Testis (tissue), 3 donors: Measurements from ENCODE around the gene MN1. TPM values are rescaled to one million over a fixed set of nuclear protein-coding genes. Genes with fewer than 3 reads are reported as not detected.

ENCODE experiments used
- DNase-seq: peaks from one replicate; pipeline ENCODE4 v3.0.0-alpha.2; 2019
- H3K27ac ChIP-seq, 2 donors: fragments of 200-600 bp; sonication (generic); one replicate each; pipeline ENCODE4 v1.5.1; 2019
- H3K27me3 ChIP-seq: fragments of 200-600 bp; sonication (generic); one replicate; pipeline ENCODE4 v1.5.1; 2019
- H3K36me3 ChIP-seq: fragments of 200-600 bp; sonication (generic); one replicate; pipeline ENCODE4 v1.5.1; 2017; ENCODE audit warnings: low read depth; ENCODE audit errors: missing control alignments
- H3K4me1 ChIP-seq: fragments of 200-600 bp; sonication (generic); one replicate; pipeline ENCODE4 v1.5.1; 2019
- H3K4me3 ChIP-seq, 2 donors: fragments of 200-600 bp; sonication (generic); one replicate each; pipeline ENCODE4 v1.5.1; 2017 to 2019
- H3K9me3 ChIP-seq: fragments of 200-600 bp; sonication (generic); one replicate; pipeline ENCODE4 v1.5.1; 2017
- POLR2A ChIP-seq: fragments of 450-650 bp; IDR thresholded peaks from one replicate; pipeline ENCODE4 v1.6.1; 2017; ENCODE audit warnings: antibody characterized with exemption, mild to moderate bottlenecking, moderate library complexity
- WGBS, 2 donors: methylation state at CpG; one replicate each; pipeline ENCODE4 v1.1.5; 2018; 5-methylcytosine and 5-hydroxymethylcytosine counted together
- intact Hi-C: fragments of 100-400 bp; cut with DNase I; formaldehyde crosslinking; loops from one replicate; pipeline ENCODE4 v1.15.1; 2023; ENCODE audit warnings: low total_unique reads
- polyA plus RNA-seq: library from polyadenylated mRNA; stranded (reverse); fragments of 350-450 nt; fragmentation: Illumina TruSeq; extraction: RNeasy Lipid Tissue Mini Kit (QIAGEN cat#74804); gene quantifications from one replicate; pipeline ENCODE4 v1.2.3, GENCODE V29; 2014; ENCODE audit warnings: low read depth, low replicate concordance; ENCODE audit not compliant: insufficient read depth
- total RNA-seq, 2 donors: library from RNA; depleted of rRNA; stranded (reverse); fragments of >200 nt; gene quantifications; one replicate each; pipeline ENCODE4 v1.2.3, GENCODE V29; 2016
- TF ChIP-seq, protein P1 (sequence below), 3 experiments: fragments of 450-650 bp in 2 of 3; fragments of 200-600 bp in 1 of 3; sonication (generic) in 1 of 3; IDR thresholded peaks; one replicate each; pipeline ENCODE4 v1.5.1; 2016 to 2019; ENCODE audit warnings: antibody characterized with exemption in 3 of 3, mild to moderate bottlenecking in 2 of 3, moderate library complexity in 1 of 3

MN1 gene
- total and polyA plus RNA-seq, 3 donors from 2014 or later = 3.2 to 5.6 (median 4.3) TPM

DNA sequence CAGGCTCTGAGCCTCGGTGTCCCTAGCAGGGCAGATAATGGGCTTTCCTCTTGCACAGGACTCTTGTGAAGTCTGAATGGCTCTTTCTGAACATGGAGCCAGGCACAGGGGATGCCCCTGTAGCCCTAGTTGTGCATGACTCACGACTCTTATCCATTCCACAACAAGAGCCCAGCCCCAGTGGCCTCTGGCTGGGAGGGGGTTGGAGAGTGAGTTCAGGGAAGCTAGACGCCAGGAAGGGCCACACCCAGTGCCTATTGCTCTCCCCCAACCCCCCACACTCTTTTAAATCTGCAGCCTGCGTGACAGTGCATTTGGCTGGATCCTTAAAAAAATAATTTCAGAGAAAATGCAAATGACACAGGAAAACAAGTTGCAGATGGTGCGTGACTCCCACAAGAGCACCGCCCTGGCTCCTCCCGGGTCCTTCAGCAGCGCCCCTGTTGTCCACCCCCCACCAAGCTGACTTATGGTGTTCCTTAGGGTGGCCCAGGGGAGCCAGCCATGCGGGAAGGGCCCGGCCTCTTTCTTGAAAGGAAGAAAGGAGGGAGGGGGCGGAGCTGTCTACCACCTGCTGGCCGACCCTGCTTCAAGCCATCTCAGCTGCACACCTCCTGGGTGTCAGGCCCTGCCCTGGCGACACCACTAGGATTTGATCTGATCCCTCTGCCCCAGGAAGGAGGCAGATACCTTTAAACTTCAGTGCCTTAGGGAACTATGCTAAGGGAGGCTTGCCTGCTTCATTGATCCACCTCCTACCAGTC lies 74.7 kb downstream of the MN1 start:
- Histone ChIP-seq H3K27ac (peak overlapping the region in 1 of 2 donors; percentile 30), H3K4me1 (peaks cover 12% of the 10 kb centered on the region), H3K9me3 (no peaks in the 10 kb centered on the region), H3K27me3 (no peaks in the 10 kb centered on the region), H3K36me3 (no peaks in the 10 kb centered on the region), H3K4me3 (no peak overlapping the region)
- 52 to 55% methylated on average over 12 to 13 of the region's 13 CpGs for WGBS, 2 donors
- TF ChIP-seq, protein P1, sequence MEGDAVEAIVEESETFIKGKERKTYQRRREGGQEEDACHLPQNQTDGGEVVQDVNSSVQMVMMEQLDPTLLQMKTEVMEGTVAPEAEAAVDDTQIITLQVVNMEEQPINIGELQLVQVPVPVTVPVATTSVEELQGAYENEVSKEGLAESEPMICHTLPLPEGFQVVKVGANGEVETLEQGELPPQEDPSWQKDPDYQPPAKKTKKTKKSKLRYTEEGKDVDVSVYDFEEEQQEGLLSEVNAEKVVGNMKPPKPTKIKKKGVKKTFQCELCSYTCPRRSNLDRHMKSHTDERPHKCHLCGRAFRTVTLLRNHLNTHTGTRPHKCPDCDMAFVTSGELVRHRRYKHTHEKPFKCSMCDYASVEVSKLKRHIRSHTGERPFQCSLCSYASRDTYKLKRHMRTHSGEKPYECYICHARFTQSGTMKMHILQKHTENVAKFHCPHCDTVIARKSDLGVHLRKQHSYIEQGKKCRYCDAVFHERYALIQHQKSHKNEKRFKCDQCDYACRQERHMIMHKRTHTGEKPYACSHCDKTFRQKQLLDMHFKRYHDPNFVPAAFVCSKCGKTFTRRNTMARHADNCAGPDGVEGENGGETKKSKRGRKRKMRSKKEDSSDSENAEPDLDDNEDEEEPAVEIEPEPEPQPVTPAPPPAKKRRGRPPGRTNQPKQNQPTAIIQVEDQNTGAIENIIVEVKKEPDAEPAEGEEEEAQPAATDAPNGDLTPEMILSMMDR (IDR thresholded peaks at IDR 0.05) = no peak
- no peak for TF ChIP-seq POLR2A
- intact Hi-C loops = no loop called here
- DNase-seq = peak; percentile 60

DNA sequence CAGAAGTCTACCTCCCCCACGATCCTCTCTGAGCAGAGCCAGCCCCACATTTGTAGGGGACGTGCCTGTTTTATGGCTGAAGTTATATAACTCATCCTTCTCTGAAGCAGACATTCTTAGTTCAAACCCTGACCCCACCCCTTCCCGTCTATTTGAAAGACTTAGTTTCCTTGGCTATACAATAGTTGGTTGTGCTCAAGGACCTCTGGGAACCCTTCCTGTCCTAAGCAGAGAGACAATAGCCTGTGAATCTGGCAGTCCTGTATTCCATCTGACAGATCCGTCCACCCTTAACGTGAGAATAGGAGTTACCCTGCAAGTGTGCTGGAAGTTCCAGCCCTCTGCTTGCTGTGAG lies 75.2 kb downstream of the MN1 start:
- Histone ChIP-seq H3K27me3 (no peaks in the 10 kb centered on the region), H3K36me3 (no peaks in the 10 kb centered on the region), H3K4me1 (peaks cover 12% of the 10 kb centered on the region), H3K9me3 (no peaks in the 10 kb centered on the region), H3K4me3 (no peak overlapping the region), H3K27ac (peak overlapping the region in 1 of 2 donors; percentile 30)
- 41 to 66% methylated on average over 5 of the region's 5 CpGs for WGBS, 2 donors
- no peak for DNase-seq
- intact Hi-C loops = no loop called here
- TF ChIP-seq, protein P1 (IDR thresholded peaks at IDR 0.05) = no peak
- no peak for TF ChIP-seq POLR2A

DNA sequence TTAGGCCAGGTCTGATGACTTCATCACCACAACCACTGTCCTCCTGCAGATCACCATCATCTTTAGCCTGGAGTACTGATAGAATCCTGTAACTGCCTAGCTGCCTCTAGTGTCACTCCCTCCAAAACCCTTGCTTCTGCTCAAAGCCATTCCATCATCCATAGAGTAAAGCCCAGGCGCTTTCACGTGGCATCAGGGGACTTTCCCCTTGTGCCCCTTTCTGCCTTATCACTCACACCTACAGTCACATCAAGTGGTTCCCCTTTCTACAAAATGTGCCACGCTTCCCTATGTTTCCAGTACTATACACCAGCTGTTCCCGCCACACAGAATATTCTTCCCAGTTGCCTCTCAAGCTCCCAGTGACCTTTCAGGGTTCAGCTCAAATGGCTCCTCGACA lies 75.9 kb downstream of the MN1 start:
- Histone ChIP-seq H3K4me3 (no peak overlapping the region), H3K27ac (peak overlapping the region in 1 of 2 donors; percentile 30), H3K27me3 (no peaks in the 10 kb centered on the region), H3K4me1 (peaks cover 12% of the 10 kb centered on the region), H3K36me3 (no peaks in the 10 kb centered on the region), H3K9me3 (no peaks in the 10 kb centered on the region)
- TF ChIP-seq, protein P1 (IDR thresholded peaks at IDR 0.05) = no peak
- no peak for TF ChIP-seq POLR2A
- intact Hi-C loops = no loop called here
- 93 to 96% methylated on average over 5 of the region's 5 CpGs for WGBS, 2 donors
- DNase-seq = no peak

DNA sequence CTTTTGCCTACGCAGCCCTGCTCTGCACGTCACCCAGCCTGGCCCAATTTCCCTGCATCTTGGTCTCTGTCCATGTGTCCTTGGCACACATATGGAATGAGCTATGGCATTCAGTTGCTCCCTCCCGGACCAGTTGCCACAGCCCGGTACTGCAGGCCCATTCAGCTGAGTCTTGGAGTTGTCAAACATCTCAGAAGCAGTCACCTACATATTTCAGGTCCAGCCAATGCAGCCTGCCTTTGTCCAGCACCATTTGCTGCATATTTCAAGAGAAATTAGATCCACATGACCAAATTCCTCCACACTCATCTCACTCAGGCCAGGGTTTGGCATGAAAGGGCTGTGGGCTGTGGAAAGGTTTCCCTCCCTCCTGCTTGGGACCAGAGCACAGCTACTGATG lies 76.8 kb downstream of the MN1 start:
- TF ChIP-seq, protein P1 (IDR thresholded peaks at IDR 0.05) = no peak
- no peak for TF ChIP-seq POLR2A
- H3K27me3 ChIP-seq = no peaks in the 10 kb centered on the region
- no peaks in the 10 kb centered on the region for H3K9me3 ChIP-seq
- no peak for DNase-seq
- H3K36me3 ChIP-seq = no peaks in the 10 kb centered on the region
- WGBS, 2 donors = 78 to 96% methylated on average over 3 to 4 of the region's 4 CpGs
- H3K4me1 ChIP-seq = peaks cover 12% of the 10 kb centered on the region
- no peak overlapping the region for H3K4me3 ChIP-seq
- intact Hi-C loops = no loop called here
- no peak overlapping the region for H3K27ac ChIP-seq

DNA sequence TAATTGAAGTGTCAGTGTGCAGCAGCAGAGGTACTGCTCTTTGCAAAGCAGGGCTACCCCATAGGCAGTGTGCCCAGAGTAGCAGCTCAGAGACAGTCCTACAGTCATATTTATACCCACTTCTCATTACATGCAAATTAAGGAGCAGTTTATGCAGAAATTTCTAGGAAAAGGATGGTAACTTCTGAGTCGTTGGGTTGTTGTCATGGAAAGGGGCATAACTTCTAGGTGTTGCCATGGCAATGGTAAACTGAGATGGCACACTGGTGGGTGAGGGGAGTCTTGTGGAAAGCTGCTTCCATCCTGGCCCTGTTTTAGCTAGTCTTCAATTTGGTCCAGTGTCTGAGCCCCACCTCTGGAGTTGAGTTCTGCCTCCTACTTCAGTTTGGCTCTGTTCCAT lies 77.4 kb downstream of the MN1 start:
- intact Hi-C loops = no loop called here
- no peak for TF ChIP-seq POLR2A
- TF ChIP-seq, protein P1 (IDR thresholded peaks at IDR 0.05) = no peak
- Histone ChIP-seq H3K36me3 (no peaks in the 10 kb centered on the region), H3K27me3 (no peaks in the 10 kb centered on the region), H3K4me3 (no peak overlapping the region), H3K9me3 (no peaks in the 10 kb centered on the region), H3K4me1 (peaks cover 12% of the 10 kb centered on the region), H3K27ac (no peak overlapping the region)
- WGBS, 2 donors = 33 to 71% methylated on average over 1 of the region's 1 CpG
- no peak for DNase-seq
